Activated naive CD4-positive, alpha-beta T cell treated with Interleukin-2 at 50 U/mL for 16 hours (primary cell): Measurements from ENCODE around the gene KCNMA1.

Source experiments
- DNase-seq: peaks from one replicate; pipeline ENCODE4 v3.0.0-alpha.2; 2020

KCNMA1 gene

GRCh38 chr10:76901701-76902100, 735.9 kb downstream of the KCNMA1 start:
- no peak for DNase-seq

GRCh38 chr10:76899490-76899889, 738.1 kb downstream of the KCNMA1 start:
- no peak for DNase-seq

GRCh38 chr10:76892766-76893479, 744.7 kb downstream of the KCNMA1 start:
- no peak for DNase-seq

- no peak for DNase-seq
Measured at GRCh38 chr10:76887223-76888010, 750.2 kb downstream of the KCNMA1 start.

GRCh38 chr10:76885816-76886215, 751.8 kb downstream of the KCNMA1 start:
- DNase-seq: no peak

GRCh38 chr10:76884673-76885275, 752.8 kb downstream of the KCNMA1 start:
- DNase-seq: no peak

GRCh38 chr10:76883596-76883995, 754.0 kb downstream of the KCNMA1 start:
- DNase-seq: no peak

GRCh38 chr10:76882796-76883195, 754.8 kb downstream of the KCNMA1 start:
- DNase-seq: no peak

- no peak for DNase-seq
Measured at GRCh38 chr10:76882245-76882644, 755.4 kb downstream of the KCNMA1 start.

- DNase-seq: no peak
Measured at GRCh38 chr10:76881477-76882220, 756.0 kb downstream of the KCNMA1 start.

GRCh38 chr10:76880931-76881330, 756.7 kb downstream of the KCNMA1 start:
- DNase-seq: no peak

GRCh38 chr10:76879116-76879913, 758.3 kb downstream of the KCNMA1 start:
- DNase-seq: no peak

GRCh38 chr10:76878514-76878913, 759.1 kb downstream of the KCNMA1 start:
- no peak for DNase-seq

- DNase-seq: no peak
Measured at GRCh38 chr10:76874896-76875295, 762.7 kb downstream of the KCNMA1 start.

- DNase-seq: no peak
Measured at GRCh38 chr10:76874176-76874575, 763.4 kb downstream of the KCNMA1 start.

- DNase-seq: no peak
Measured at GRCh38 chr10:76871697-76872295, 765.8 kb downstream of the KCNMA1 start.

GRCh38 chr10:76869931-76870330, 767.7 kb downstream of the KCNMA1 start:
- DNase-seq: no peak

- DNase-seq: no peak
Measured at GRCh38 chr10:76868098-76868977, 769.3 kb downstream of the KCNMA1 start.

- DNase-seq: no peak
Measured at GRCh38 chr10:76866841-76867586, 770.6 kb downstream of the KCNMA1 start.

- DNase-seq: no peak
Measured at GRCh38 chr10:76864922-76865321, 772.7 kb downstream of the KCNMA1 start.
